DND-41 (cell line): ENCODE data around the gene FBXO22.
"Not testable (repeated sequence)": the region's sequence is repeated elsewhere in the genome, so short reads cannot be mapped to it uniquely, and the experiment has no call there.

Experiments
- ATAC-seq: fragments of 200-7000 bp; cut with Tn5 transposase; 3 replicates; pipeline ENCODE4 v1.9.1; 2021; ENCODE audit warnings: low read depth; ENCODE audit not compliant: insufficient read depth
- DNase-seq: peaks from one replicate; pipeline ENCODE4 v3.0.0-alpha.2; 2020
- H2AFZ ChIP-seq: 2 replicates; pipeline ENCODE4 v1.6.0; 2012; ENCODE audit warnings: low read depth, low read length
- H3K27ac ChIP-seq: 2 replicates; pipeline ENCODE4 v1.5.1; 2012; ENCODE audit warnings: low read length, inconsistent platforms
- H3K27me3 ChIP-seq: fragments of 200-600 bp; sonication (generic); 2 replicates; pipeline ENCODE4 v1.6.0; 2012; ENCODE audit warnings: low read length, mild to moderate bottlenecking, inconsistent platforms; ENCODE audit not compliant: insufficient read depth, poor library complexity
- H3K36me3 ChIP-seq: 2 replicates; pipeline ENCODE4 v1.5.1; 2012; ENCODE audit warnings: low read length, inconsistent platforms; ENCODE audit not compliant: insufficient read depth
- H3K4me1 ChIP-seq: 2 replicates; pipeline ENCODE4 v1.5.1; 2012; ENCODE audit warnings: mild to moderate bottlenecking, low read length; ENCODE audit not compliant: insufficient read depth
- H3K4me2 ChIP-seq: 2 replicates; pipeline ENCODE4 v1.6.0; 2012; ENCODE audit warnings: mild to moderate bottlenecking, moderate library complexity, low read length, inconsistent platforms; ENCODE audit not compliant: insufficient read depth
- H3K4me3 ChIP-seq, 2 experiments: fragments of 200-600 bp in 1 of 2; shearing (Covaris generic) in 1 of 2; 2 replicates each; pipeline ENCODE4 v1.5.1; 2012 to 2016; ENCODE audit warnings: inconsistent platforms in 2 of 2, low read length in 2 of 2, mild to moderate bottlenecking in 2 of 2, low read depth in 1 of 2, moderate library complexity in 1 of 2
- H3K79me2 ChIP-seq: 2 replicates; pipeline ENCODE4 v1.6.0; 2012; ENCODE audit warnings: low read length, inconsistent platforms; ENCODE audit not compliant: insufficient read depth
- H3K9ac ChIP-seq: 2 replicates; pipeline ENCODE4 v1.6.0; 2012; ENCODE audit warnings: low read depth, mild to moderate bottlenecking, inconsistent platforms, low read length, moderate library complexity
- H3K9me3 ChIP-seq: 2 replicates; pipeline ENCODE4 v1.5.1; 2012; ENCODE audit warnings: low read length, moderate library complexity, mild to moderate bottlenecking, inconsistent platforms; ENCODE audit not compliant: insufficient read depth, severe bottlenecking
- H4K20me1 ChIP-seq: 2 replicates; pipeline ENCODE4 v1.6.0; 2012; ENCODE audit warnings: low read length; ENCODE audit not compliant: insufficient read depth
- CTCF ChIP-seq: IDR thresholded peaks from 2 replicates; pipeline ENCODE4 v1.5.1; 2012; ENCODE audit warnings: borderline replicate concordance, low read length, moderate library complexity, mild to moderate bottlenecking; ENCODE audit not compliant: poor library complexity, severe bottlenecking; ENCODE audit errors: extremely low read depth
- EZH2 ChIP-seq: IDR thresholded peaks from 3 replicates; pipeline ENCODE4 v1.6.1; 2012; ENCODE audit warnings: borderline replicate concordance, low read depth, mild to moderate bottlenecking, moderate library complexity, low read length, inconsistent platforms; ENCODE audit not compliant: severe bottlenecking

FBXO22 gene

GRCh38 chr15:75864213-75865059 lies 39.2 kb upstream of the FBXO22 start:
- no peak for DNase-seq
- peak; percentile 65 for ATAC-seq
- TF ChIP-seq EZH2 (no peak), CTCF (no peak)
- peaks cover 74% of the 10 kb centered on the region for H3K79me2 ChIP-seq
- H3K27ac ChIP-seq, result peak overlapping the region; percentile 72
- H3K4me1 ChIP-seq, result peaks cover 32% of the 10 kb centered on the region
- no peaks in the 10 kb centered on the region for H3K27me3 ChIP-seq
- H3K9ac ChIP-seq, result peak overlapping the region; percentile 32; the same call in 1 of the 2 replicates
- no peak overlapping the region for H2AFZ ChIP-seq
- H3K4me2 ChIP-seq, result peak overlapping the region; percentile 11; the same call in 1 of the 2 replicates
- peaks cover 57% of the 10 kb centered on the region for H3K36me3 ChIP-seq
- H4K20me1 ChIP-seq, result peaks cover 4% of the 10 kb centered on the region; the same call in 1 of the 2 replicates
- no peaks in the 10 kb centered on the region for H3K9me3 ChIP-seq
- H3K4me3 ChIP-seq, result no peak overlapping the region

GRCh38 chr15:75866045-75866444 lies 37.6 kb upstream of the FBXO22 start:
- ATAC-seq, H3K9me3 ChIP-seq, H3K4me3 ChIP-seq, H3K4me2 ChIP-seq, H3K27me3 ChIP-seq, H3K27ac ChIP-seq, H3K9ac ChIP-seq, H2AFZ ChIP-seq, H4K20me1 ChIP-seq, DNase-seq: not testable (repeated sequence)
- Histone ChIP-seq H3K36me3 (peaks cover 51% of the 10 kb centered on the region), H3K79me2 (peaks cover 61% of the 10 kb centered on the region), H3K4me1 (peaks cover 32% of the 10 kb centered on the region)

DNA sequence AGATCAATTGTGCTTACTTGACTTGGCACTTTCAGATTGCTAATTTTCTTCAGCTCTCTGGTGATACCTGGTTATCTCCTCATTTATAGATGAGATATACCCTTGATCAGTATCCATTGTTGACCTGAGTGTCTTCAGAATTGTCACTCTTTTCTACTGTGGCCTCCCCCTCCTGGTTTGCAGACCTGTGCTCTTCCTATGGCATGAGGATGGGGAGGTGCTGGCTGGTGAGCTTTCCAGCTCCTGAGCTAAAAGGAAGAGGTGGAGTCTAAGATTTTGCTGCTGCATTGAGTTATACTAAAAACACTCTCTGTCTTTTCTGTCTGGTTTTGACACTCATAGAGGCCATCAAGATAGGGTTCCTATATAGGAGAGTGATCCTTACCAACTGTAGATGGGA lies 36.8 kb upstream of the FBXO22 start:
- Histone ChIP-seq H2AFZ (no peak overlapping the region), H3K9ac (no peak overlapping the region), H3K79me2 (peaks cover 53% of the 10 kb centered on the region), H3K9me3 (no peaks in the 10 kb centered on the region), H3K4me2 (no peak overlapping the region), H3K27me3 (no peaks in the 10 kb centered on the region), H4K20me1 (peaks cover 4% of the 10 kb centered on the region; the same call in 1 of the 2 replicates), H3K4me3 (no peak overlapping the region), H3K27ac (no peak overlapping the region), H3K36me3 (peaks cover 47% of the 10 kb centered on the region), H3K4me1 (peaks cover 32% of the 10 kb centered on the region)
- DNase-seq (no peak), ATAC-seq (no peak)
- TF ChIP-seq CTCF, result no peak
- no peak for TF ChIP-seq EZH2

DNA sequence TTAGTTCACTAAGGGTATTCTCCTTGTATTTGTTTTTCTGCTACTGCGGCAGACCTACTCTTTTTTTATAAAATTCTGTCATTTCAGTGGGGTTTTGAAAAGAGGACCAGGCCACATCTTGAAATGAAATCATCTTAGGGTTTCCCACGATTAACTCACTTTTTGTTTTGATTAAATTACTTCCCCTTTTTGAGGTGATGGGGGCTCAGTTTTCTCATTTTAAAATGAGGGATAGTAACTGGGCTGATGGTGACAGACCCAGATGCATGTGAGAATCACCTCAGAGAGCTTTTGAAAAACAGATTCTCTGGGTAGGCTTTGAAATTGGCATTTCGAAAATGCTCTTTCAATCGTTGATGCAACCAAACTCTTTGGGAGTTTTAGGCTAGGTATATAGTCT lies 36.2 kb upstream of the FBXO22 start:
- Histone ChIP-seq H3K27me3 (no peaks in the 10 kb centered on the region), H3K9ac (no peak overlapping the region), H3K9me3 (no peaks in the 10 kb centered on the region), H3K36me3 (peaks cover 46% of the 10 kb centered on the region), H3K4me2 (no peak overlapping the region), H4K20me1 (peaks cover 4% of the 10 kb centered on the region; the same call in 1 of the 2 replicates), H3K4me3 (no peak overlapping the region), H2AFZ (no peak overlapping the region), H3K79me2 (peaks cover 48% of the 10 kb centered on the region), H3K4me1 (peaks cover 32% of the 10 kb centered on the region), H3K27ac (no peak overlapping the region)
- ATAC-seq, result no peak
- TF ChIP-seq CTCF, result no peak
- no peak for DNase-seq
